Retinal pigment epithelial cell (primary cell): ENCODE data around the gene GDE1.

ENCODE experiments used
- DNase-seq: peaks from one replicate; pipeline ENCODE4 v3.0.0-alpha.2; 2010; ENCODE audit warnings: low read depth
- H3K4me3 ChIP-seq: 2 replicates; pipeline ENCODE4 v1.5.1; 2011; ENCODE audit warnings: mild to moderate bottlenecking, low read length, control low read depth, moderate library complexity
- TF ChIP-seq, protein P1 (sequence below): conservative IDR thresholded peaks from 2 replicates; pipeline ENCODE4 v1.5.1; 2011; ENCODE audit warnings: low read depth, low read length, control low read depth, inconsistent platforms

The GDE1 gene, protein sequence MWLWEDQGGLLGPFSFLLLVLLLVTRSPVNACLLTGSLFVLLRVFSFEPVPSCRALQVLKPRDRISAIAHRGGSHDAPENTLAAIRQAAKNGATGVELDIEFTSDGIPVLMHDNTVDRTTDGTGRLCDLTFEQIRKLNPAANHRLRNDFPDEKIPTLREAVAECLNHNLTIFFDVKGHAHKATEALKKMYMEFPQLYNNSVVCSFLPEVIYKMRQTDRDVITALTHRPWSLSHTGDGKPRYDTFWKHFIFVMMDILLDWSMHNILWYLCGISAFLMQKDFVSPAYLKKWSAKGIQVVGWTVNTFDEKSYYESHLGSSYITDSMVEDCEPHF

DNA sequence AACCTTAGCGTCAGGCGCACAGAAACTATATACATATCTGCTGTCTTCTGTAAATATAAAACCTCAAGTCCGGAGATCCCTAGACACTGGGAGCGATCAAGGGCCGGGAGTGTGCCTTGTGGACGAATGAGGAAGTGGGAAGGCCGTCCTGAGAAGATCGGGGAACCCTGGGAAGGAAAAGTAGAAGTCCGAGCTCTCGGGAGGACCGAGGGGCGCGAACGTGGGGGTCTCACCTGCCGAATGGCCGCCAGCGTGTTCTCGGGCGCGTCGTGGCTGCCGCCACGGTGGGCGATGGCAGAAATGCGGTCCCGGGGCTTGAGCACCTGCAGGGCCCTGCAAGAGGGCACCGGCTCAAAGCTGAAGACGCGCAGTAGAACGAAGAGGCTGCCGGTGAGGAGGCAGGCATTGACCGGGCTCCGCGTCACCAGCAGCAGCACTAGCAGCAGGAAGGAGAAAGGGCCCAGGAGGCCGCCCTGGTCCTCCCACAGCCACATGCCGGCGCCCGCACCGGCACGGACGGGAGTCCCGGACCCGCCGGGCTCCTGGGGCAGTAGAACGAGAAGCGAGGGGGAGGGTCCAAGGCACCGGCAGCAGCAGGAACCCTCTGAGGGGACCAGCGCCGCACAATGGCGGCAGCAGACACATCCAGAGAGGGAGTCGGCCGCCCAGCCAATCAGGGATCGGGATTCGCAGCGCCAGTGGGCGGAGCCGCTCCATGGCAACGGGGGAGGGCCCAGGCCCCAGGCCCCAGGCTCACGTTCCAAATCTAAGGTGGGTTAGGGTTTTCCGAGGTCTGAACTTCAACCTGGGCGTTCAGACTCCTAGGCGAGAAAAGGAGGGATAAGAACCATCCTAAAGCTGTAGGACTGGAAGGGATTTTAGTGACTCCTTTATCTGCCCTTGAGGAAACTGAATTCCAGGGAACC is at the start of gene GDE1:
GDE1 (minus strand) TSS at position 628 of the 926 bp plus-strand sequence; CDS start at position 494, 134 bp downstream.
- TF ChIP-seq, protein P1, sequence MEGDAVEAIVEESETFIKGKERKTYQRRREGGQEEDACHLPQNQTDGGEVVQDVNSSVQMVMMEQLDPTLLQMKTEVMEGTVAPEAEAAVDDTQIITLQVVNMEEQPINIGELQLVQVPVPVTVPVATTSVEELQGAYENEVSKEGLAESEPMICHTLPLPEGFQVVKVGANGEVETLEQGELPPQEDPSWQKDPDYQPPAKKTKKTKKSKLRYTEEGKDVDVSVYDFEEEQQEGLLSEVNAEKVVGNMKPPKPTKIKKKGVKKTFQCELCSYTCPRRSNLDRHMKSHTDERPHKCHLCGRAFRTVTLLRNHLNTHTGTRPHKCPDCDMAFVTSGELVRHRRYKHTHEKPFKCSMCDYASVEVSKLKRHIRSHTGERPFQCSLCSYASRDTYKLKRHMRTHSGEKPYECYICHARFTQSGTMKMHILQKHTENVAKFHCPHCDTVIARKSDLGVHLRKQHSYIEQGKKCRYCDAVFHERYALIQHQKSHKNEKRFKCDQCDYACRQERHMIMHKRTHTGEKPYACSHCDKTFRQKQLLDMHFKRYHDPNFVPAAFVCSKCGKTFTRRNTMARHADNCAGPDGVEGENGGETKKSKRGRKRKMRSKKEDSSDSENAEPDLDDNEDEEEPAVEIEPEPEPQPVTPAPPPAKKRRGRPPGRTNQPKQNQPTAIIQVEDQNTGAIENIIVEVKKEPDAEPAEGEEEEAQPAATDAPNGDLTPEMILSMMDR, result peak; percentile 38
- peak within 1 kb of the TSS; percentile 85 for H3K4me3 ChIP-seq
- peak; percentile 55 for DNase-seq

DNA sequence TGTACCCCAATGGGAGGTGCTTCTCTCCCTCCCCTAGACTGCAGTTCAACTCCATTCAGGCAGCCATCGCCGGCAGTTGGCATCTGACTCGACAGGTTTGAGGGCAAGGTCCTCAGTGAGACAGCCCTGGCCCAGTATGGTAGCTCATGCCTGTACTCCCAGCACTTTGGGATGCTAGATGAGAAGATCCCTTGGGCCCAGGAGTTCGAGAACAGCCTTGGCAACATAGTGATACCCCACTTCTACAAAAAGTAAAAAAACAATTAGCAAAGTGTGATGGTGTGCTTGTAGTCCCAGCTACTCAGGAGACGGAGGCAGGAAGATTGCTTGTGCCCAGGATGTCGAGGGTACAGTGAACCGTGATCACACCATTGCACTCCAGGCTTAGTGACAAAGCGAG is 45.7 kb upstream of the GDE1 start:
- TF ChIP-seq, protein P1, result no peak
- no peak for DNase-seq
- no peak overlapping the region for H3K4me3 ChIP-seq

DNA sequence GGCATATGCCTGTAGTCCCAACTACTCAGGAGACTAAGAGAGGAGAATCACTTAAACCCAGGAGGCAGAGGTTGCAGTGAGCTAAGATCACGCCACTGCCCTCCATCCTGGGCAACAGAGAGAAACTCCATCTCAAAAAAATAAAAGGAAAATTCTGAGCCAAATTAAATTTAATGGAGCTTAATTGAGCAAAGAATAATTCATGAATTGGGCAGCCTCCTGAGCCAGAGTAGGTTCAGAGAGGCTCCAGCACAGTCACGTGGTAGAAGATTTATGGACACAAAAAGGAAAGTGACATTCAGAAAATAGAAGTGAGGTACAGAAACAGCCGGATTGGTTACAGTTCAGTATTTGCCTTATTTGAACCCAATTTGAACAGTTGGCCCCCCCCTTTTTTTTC is 44.5 kb upstream of the GDE1 start:
- DNase-seq, result no peak
- TF ChIP-seq, protein P1, result no peak
- H3K4me3 ChIP-seq, result no peak overlapping the region

DNA sequence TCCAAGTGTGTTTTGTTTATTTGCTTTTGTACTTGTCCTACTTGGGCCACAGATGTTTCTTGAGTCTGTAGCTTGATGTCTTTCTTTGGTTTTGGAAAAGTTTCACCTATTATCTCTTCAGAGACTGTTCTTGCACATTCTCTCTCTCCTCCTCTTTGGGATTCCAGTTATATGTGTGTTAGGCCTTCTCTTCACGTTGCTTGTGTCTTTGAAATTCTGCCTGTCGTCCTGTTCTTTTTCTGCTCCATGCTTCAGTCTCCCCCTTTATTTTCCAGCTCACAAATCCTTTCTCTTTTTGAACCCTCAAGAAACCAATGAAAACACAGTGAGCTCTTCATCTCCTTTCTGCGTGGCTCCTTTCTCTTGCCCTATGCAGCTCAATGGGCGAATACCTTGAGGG is 41.5 kb upstream of the GDE1 start:
- DNase-seq, result no peak
- H3K4me3 ChIP-seq, result no peak overlapping the region
- TF ChIP-seq, protein P1, result no peak

DNA sequence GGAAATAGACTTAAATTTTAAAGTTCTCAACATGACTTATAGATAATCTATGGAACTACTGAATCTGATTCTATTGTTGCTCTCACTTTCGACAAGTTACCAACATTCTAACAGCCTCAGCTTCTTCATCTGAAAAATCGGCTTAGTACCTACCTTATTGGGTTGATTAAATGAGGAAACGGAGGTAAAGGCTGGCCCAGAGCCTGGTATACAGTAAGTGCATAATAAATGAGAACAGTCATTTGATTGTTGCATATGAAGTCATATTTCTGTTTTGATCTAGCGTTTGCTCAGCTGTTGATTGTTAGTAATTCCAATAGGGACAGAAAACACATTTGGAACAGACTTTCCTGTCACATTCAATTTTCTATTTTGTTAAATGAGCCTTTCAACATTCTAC is 38.2 kb upstream of the GDE1 start:
- no peak for DNase-seq
- TF ChIP-seq, protein P1, result no peak
- no peak overlapping the region for H3K4me3 ChIP-seq

DNA sequence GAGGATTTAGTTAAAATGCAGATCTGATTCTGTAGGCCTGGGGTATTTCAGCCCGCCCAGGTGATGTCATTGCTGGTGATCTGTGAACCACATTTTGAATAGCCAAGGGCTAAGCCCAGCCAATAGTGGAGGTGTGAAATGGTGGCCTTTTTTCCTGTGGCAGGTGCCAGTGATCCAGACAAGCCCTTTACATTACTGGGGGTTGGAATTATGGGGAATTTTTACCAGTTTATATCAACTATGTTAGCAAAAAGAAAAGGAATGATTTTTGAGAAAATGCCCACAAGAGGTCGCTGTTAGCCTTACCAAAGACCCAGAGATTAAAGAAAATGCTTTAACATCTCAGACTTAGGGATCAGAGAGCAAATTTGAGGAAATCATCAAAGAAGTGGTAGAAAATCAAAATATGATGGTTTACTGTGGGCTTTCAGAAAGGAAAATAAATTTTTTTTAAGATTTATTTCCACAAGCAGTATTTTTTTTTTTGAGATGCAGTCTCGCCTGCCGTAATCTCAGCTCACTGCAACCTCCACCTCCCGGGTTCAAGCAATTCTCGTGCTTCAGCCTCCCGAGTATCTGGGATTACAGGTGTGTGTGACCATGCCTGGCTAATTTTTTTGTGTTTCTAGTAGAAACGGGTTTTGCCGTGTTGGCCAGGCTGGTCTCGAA is 37.5 kb upstream of the GDE1 start:
- no peak overlapping the region for H3K4me3 ChIP-seq
- no peak for DNase-seq
- TF ChIP-seq, protein P1, result peak; percentile 58
